ENCODE data around the gene PPP1R27.

Gene PPP1R27

DNA sequence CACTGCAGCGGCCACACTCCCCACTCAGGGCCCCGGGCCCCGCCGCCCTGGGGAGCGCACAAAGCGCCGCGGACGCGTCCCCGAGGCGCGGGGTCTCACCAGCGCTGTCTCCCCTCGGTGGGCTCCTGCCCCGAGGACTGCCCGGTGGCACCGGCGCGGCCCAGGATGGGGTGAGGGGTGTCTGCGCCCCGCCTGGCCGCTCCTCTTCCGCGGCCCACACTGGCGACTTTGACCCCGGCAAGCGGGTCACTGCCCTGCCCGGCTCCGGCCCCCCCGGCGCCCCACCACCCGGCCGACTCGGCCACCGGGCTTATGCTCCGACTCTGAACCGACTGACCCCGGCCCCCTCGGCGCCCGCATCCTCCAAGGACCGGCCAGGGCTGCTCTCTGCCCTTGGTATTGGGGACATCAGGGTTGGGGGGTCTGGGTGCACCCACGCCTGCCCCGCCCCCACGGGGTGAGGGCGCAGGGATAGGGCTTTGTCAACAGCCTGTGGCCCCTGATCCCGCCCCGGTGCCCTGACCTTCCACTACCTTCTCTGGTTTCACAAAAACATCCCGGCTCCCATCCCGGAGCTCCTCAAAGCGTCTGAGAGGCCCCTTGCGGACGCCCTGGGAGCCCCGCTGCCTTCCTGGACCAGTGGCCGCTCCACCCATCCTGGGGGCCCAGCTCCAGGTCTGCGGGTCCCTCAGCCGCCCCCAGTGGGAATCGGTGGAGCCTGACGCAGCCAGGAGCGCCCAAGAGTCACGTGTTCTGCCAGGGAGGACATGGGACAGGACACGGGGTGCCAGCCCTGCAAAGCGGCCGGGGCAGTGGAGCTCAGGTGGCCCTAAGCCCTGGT is 30.1 kb downstream of the PPP1R27 start:
- no peak for DNase-seq (ENCODE audit: low read depth in 2 of 2)

DNA sequence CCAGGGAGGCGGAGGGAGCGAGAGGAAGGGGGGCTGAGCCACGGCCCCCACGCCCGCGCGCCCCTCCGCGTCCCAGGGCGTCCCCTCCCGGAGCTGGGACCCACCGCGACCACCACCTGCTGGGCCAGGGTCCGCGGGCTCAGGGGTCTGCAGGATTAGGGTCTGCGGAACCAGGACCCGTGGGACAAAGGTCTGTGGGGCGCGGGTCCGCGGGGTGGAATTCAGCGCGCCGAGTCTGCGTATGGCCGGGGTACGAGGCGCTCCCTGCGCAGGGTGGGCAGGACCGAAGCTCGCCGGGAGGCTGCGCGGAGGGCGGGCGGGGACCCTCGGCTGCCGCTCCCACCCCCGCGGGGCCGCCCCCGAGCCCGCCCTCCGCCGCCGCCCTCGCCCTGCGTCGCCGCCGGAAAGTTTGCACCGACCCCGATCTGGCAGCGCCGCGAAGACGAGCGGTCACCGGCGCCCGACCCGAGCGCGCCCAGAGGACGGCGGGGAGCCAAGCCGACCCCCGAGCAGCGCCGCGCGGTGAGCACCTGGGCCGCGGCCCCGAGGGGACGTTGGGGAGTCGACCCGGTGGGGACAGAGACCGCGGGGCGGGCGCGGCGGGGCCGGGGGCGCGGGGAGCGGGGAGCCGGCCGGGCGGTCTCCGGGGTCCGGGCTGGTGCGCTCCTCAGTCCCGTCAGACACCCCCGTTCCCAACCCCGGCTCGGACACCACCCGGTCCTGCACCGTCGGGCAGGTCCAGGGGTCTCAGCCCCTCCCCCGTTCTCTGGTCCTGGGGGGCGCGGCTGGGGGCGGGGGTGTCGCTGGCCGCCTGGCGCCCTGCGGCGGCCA is 30.9 kb downstream of the PPP1R27 start, which contains the start of gene GCGR:
TSS of gene GCGR (plus strand) at position 423 of the 831 bp plus-strand sequence. CDS start 4,869 bp downstream, outside the sequence.
- DNase-seq (ENCODE audit: low read depth in 2 of 2), result no peak

DNA sequence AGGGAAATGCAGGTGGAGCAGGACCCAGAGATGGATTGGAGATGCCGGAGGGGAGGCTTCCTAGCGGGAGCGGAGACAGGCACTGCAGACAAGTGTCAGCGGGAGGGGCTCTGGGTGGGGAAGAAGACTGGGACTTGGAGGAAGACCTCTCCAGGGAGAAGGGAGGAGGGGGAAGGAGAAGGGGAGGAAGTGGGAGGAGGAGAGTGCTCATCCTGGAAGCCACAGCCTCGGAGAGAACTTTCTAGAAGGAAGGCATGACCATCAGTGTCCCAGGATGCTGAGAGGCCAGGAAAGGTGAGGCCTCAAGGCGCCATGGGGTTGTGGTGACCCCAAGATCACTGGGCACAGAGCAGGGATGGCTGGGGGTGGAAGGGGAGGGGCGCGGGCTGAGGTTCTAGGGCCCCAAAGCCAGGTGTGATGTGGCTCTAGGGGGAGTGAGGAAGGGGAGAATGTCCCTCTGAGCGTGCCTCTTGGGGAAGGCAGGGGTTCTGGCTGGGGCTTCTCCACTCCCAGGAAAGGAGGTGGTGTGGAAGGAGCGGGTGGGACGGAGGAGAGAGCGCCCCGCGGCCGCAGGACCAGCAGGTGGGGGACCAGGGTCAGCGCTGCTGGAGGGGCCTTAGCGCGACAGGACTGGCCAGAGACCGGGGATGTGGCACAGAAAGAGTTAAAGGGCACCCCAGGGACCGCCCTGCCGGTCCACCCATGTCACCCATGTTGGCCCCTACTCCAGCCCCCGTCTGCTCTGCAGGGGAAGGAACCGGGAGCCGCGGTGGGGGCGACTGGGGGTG is 31.8 kb downstream of the PPP1R27 start:
- no peak for DNase-seq (ENCODE audit: low read depth in 2 of 2)

DNA sequence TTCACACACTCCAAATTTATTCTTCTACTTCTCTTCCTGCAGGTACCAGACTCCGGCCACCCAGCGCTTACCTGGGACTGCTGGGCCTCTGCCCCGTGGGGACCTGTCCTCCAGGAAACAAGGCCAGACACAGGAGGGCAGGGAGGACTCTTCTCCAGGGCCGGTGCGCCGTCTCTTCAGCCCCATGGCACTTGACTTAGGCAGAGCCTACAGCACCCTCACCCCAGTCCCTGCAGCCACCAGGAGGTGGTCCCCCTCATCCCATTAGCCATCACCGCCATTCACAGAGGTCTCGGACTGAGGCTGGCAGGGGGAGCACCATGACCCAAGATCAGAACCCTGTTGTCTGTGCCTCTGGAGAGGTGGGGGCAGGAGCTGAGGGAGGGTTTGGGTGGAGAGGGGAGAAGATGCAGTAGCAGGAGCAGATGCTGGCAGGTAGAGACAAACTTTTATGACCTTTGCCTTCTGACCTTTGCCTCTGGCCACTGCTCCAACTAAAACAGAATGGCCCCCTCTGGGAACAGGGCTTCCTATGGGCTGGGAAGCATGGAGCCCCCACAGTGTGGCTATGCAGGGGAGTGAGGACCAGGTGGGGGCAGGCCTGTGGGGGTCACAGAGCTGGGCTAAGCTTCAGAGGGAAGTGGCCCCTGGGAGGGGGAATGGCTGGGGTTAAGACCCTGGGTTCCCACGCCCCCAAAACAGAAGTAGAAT is 32.6 kb downstream of the PPP1R27 start:
- no peak for DNase-seq (ENCODE audit: low read depth in 2 of 2)

DNA sequence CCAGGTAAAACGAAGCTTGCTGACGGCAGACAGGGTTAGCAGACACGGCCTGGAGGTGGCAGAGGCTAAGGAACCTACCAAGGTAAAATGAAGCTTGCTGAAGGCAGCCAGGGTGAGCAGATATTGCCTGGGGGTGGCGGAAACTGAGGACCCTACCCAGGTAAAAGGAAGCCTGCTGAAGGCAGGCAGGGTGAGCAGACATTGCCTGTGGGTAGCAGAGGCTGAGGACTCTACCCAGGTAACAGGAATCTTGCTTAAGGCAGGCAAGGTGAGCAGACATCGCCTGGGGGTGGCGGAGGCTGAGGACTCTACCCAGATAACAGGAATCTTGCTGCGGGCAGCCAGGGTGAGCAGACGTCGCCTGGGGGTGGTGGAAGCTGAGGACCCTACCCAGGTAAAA is 33.5 kb downstream of the PPP1R27 start:
- no peak for DNase-seq (ENCODE audit: low read depth in 2 of 2)

DNA sequence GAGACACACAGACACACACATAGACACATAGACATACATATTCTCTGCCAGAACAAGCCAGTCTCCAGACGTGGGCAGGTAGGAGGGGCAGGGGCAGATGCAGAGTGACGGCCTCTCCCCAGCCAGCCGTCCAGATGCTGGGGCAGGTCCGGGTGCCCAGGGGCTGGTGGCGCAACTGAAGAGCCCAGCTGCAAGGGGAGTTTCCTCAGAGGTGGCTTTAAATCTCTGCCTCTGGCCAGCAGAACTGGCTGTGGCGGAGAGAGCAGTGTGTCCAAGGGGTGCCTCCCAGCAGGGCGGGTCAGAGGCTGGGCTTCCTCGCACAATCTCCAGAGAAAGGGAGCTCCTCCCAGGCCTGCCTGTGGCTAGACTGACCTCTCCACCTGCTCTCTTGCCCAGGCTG is 40.3 kb downstream of the PPP1R27 start:
- DNase-seq (ENCODE audit: low read depth in 2 of 2), result no peak

DNA sequence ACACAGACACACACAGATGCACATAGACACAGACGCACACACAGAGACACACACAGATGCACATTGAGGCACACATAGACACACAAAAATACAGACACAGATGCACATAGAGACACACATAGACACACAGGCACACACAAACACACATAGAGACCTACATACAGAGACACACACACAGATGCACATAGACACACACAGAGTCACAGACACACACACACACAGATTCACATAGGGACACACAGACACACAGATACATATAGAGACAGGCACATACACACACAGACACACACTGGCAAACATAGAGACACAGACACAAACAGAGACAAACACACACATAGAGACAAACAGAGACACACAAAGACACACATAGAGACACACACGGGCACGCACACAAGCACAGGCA is 40.8 kb downstream of the PPP1R27 start:
- no peak for DNase-seq (ENCODE audit: low read depth in 2 of 2)

DNA sequence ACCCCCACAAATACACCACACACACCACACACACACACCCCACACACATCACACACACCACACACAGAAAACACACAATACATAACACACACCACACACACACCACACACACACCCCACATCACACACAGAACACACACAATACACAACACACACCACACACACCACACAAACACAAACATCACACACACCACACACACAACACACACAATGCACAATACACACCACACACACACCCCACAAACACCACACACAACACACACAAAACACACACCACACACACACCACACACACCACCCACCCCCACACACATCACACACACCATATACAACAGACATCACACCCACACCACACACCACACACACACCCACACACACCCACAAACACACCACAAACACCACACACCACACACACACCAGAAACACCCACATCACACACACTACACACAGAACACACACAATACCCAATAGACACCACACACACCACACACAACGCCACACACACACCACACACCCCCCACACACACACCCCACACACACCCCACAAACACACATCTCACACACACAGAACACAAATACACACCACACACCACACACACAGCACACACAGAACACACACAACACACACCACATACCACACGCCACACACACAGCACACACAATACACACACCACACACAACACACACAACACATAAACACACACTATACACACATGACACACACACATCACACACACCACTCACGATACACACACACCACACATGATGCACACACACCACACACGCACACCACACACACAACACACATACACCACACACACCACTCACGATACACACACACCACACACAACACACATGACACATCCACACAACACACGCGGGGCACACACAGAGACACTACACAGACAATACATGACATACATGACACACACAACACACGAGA is 41.9 kb downstream of the PPP1R27 start:
- no peak for DNase-seq (ENCODE audit: low read depth in 2 of 2)
